ENCODE measurements around the gene NDUFB6.

The NDUFB6 gene

GRCh38 chr9:32516241-32516640 lies 56.7 kb downstream of the NDUFB6 start:
- no peak for ATAC-seq
- TF ChIP-seq PPARA (CRISPR knock-in tag; IDR thresholded peaks at IDR 0.05; ENCODE audit: borderline replicate concordance) (no peak), ISL1 (CRISPR knock-in tag; IDR thresholded peaks at IDR 0.05) (no peak), CSRNP3 (CRISPR knock-in tag; IDR thresholded peaks at IDR 0.05) (no peak), SNAI2 (CRISPR knock-in tag; IDR thresholded peaks at IDR 0.05) (no peak), CREB5 (CRISPR knock-in tag; IDR thresholded peaks at IDR 0.05; ENCODE audit: low read depth) (no peak), TSHZ2 (CRISPR knock-in tag; IDR thresholded peaks at IDR 0.05) (no peak), ESRRG (CRISPR knock-in tag; IDR thresholded peaks at IDR 0.05) (no peak), ZNF8 (CRISPR knock-in tag; IDR thresholded peaks at IDR 0.05) (no peak), ZFP3 (CRISPR knock-in tag; IDR thresholded peaks at IDR 0.05) (no peak), ZFP30 (CRISPR knock-in tag; IDR thresholded peaks at IDR 0.05) (no peak), TOX (CRISPR knock-in tag; IDR thresholded peaks at IDR 0.05; ENCODE audit: borderline replicate concordance) (no peak), TCF4 (CRISPR knock-in tag; IDR thresholded peaks at IDR 0.05; ENCODE audit: borderline replicate concordance) (no peak), RARB (CRISPR knock-in tag; IDR thresholded peaks at IDR 0.05) (no peak), ZNF70 (CRISPR knock-in tag; IDR thresholded peaks at IDR 0.05) (no peak), OSR1 (CRISPR knock-in tag; IDR thresholded peaks at IDR 0.05) (no peak)
- TF ChIP-seq, protein P1, sequence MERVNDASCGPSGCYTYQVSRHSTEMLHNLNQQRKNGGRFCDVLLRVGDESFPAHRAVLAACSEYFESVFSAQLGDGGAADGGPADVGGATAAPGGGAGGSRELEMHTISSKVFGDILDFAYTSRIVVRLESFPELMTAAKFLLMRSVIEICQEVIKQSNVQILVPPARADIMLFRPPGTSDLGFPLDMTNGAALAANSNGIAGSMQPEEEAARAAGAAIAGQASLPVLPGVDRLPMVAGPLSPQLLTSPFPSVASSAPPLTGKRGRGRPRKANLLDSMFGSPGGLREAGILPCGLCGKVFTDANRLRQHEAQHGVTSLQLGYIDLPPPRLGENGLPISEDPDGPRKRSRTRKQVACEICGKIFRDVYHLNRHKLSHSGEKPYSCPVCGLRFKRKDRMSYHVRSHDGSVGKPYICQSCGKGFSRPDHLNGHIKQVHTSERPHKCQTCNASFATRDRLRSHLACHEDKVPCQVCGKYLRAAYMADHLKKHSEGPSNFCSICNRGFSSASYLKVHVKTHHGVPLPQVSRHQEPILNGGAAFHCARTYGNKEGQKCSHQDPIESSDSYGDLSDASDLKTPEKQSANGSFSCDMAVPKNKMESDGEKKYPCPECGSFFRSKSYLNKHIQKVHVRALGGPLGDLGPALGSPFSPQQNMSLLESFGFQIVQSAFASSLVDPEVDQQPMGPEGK (CRISPR knock-in tag; IDR thresholded peaks at IDR 0.05; ENCODE audit: borderline replicate concordance): no peak

DNA sequence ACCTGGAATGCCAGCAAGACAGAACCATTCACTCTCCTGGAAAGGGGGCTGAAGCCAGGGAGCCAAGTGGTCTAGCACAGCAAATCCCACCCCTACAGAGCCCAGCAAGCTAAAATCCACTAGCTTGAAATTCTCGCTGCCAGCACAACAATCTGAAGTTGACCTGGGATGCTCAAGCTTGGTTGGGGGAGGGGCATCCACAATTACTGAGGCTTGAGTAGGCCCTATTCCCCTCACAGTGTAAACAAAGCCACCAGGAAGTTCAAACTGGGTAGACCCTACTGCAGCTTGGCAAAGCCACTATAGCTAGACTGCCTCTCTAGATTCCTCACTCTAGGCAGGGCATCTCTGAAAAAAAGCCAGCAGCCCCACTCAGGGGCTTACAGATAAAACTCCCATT lies 64.2 kb downstream of the NDUFB6 start:
- ATAC-seq: no peak
- TF ChIP-seq CSRNP3 (CRISPR knock-in tag; IDR thresholded peaks at IDR 0.05) (no peak), ZNF70 (CRISPR knock-in tag; IDR thresholded peaks at IDR 0.05) (no peak), GLIS3 (CRISPR knock-in tag; IDR thresholded peaks at IDR 0.05) (no peak), PPARA (CRISPR knock-in tag; IDR thresholded peaks at IDR 0.05; ENCODE audit: borderline replicate concordance) (no peak), SNAI2 (CRISPR knock-in tag; IDR thresholded peaks at IDR 0.05) (no peak), RARB (CRISPR knock-in tag; IDR thresholded peaks at IDR 0.05) (no peak), ZFP30 (CRISPR knock-in tag; IDR thresholded peaks at IDR 0.05) (no peak), ZNF565 (CRISPR knock-in tag; conservative IDR thresholded peaks at IDR 0.05; ENCODE audit: low read depth) (no peak), ESRRG (CRISPR knock-in tag; IDR thresholded peaks at IDR 0.05) (no peak), ISL1 (CRISPR knock-in tag; IDR thresholded peaks at IDR 0.05) (no peak), CSDC2 (CRISPR knock-in tag; IDR thresholded peaks at IDR 0.05) (no peak), CREB5 (CRISPR knock-in tag; IDR thresholded peaks at IDR 0.05; ENCODE audit: low read depth) (no peak), OSR1 (CRISPR knock-in tag; IDR thresholded peaks at IDR 0.05) (no peak), TOX (CRISPR knock-in tag; IDR thresholded peaks at IDR 0.05; ENCODE audit: borderline replicate concordance) (no peak), ZNF8 (CRISPR knock-in tag; IDR thresholded peaks at IDR 0.05) (no peak)
- TF ChIP-seq, protein P2, sequence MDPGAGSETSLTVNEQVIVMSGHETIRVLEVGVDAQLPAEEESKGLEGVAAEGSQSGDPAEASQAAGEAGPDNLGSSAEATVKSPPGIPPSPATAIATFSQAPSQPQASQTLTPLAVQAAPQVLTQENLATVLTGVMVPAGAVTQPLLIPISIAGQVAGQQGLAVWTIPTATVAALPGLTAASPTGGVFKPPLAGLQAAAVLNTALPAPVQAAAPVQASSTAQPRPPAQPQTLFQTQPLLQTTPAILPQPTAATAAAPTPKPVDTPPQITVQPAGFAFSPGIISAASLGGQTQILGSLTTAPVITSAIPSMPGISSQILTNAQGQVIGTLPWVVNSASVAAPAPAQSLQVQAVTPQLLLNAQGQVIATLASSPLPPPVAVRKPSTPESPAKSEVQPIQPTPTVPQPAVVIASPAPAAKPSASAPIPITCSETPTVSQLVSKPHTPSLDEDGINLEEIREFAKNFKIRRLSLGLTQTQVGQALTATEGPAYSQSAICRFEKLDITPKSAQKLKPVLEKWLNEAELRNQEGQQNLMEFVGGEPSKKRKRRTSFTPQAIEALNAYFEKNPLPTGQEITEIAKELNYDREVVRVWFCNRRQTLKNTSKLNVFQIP (CRISPR knock-in tag; IDR thresholded peaks at IDR 0.05; ENCODE audit: borderline replicate concordance, low read depth): no peak

Measured in SK-N-SH treated with all-trans-retinoic acid at 6 μM for 48 hours (cell line).